GM19239 (cell line): ENCODE results near the gene CARD11.

Experiments used
- DNase-seq: peaks from one replicate; pipeline ENCODE4 v3.0.0; 2011; ENCODE audit warnings: low spot score; ENCODE audit not compliant: insufficient read length
- FAIRE-seq: peaks from 2 replicates; lab custom pipeline; 2011; peaks lifted over from hg19 to GRCh38; lab: Jason Lieb, UNC

Gene CARD11

DNA sequence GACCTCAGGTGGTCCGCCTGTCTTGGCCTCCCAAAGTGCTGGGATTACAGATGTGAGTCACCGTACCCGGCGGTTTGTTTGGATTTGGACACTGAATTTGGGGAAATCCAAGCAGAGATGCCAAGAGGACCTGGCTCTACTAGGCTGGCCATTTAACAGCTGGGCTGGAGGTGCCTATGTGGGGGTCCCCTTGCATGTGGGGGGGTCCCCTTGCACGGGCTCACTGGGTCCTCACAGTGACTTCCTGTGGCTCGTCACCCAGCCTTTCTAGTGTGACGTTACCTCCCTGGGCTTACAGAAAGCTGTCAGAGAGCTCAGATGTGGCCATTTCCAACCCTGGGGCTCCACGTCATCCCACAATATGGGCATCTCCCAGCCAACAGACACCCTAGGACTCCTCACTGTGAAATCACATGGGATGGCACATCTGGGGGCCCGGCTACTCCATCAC lies 150.2 kb downstream of the CARD11 start:
- DNase-seq = no peak
- peak; percentile 87 for FAIRE-seq

DNA sequence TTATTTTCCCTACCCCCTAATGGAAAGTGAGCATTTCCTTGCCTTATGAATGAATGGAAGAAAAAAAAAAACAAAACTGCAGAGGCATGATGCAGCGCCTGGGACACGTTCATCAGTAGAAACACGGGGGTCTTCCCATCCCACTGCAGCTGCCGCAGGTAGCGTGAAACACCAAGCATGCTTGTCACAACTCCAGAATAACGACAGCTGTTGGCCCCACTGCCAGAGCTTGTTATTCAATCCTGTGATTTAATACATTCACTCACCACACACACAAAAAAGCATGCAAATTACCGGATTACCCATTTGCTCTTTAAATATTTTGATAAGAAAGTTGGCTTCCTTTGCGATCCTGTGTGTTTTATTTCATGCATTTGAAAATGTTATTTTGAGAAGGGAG lies 151.1 kb downstream of the CARD11 start:
- DNase-seq = no peak
- FAIRE-seq = peak; percentile 63

DNA sequence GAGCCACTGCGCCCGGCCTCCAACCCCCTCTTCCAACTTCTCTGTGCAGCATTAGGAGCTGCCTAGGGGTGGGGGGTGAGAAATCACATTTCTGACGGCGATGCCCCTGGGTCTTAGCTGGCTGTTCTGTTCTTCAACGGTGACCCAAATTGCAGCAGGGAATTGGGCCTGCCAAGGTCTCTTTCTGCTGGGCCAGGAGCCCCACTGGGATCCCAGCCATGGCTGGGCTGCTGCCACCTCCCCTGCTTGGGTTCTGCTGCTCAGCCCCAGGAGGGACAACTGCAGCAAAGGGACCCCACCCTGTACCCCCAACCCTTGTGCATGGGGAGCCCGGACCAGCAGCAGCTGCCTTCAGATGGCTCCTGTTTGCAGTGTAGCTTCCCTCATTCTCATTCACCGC lies 155.9 kb downstream of the CARD11 start:
- FAIRE-seq (no peak), DNase-seq (no peak)

DNA sequence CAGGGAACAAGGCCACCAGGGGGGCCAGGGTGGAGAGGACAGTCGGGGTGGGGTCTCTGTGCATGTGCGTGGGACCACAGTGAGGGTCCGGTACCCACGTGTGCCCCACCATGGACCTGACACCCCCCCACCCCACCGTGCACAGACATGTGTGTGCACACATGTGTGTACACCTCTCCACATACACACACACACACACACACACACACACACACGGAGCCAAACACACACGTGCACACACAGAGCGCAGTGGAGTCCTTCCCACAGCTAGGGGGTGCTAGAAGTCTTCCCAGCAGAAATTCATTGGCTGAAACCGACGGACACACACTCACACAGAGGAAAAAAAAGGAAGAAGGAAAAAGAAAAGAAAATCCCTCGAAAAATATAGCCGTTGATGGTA lies 156.8 kb downstream of the CARD11 start:
- FAIRE-seq (peak; percentile 73), DNase-seq (peak; percentile 78)

DNA sequence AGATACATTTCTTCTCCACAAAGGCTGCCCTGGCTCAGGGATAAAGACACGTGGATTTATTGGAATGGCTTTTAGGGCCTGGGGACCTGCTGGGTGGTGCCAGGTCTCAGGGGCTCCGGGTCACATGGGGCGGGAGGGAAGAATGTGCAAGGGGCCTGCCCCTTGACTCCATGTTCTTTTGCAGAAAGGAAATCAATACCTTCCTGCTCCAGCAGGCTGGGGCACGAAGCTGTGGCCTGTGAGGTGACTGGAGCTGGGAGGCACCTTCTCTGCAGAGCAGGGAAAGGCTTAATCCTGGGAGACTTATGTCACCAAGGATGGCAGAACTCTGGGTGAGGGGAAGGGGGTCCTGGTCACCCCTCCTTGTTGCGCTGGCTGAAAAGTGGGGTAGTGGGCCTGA lies 157.3 kb downstream of the CARD11 start:
- DNase-seq (no peak), FAIRE-seq (no peak)

DNA sequence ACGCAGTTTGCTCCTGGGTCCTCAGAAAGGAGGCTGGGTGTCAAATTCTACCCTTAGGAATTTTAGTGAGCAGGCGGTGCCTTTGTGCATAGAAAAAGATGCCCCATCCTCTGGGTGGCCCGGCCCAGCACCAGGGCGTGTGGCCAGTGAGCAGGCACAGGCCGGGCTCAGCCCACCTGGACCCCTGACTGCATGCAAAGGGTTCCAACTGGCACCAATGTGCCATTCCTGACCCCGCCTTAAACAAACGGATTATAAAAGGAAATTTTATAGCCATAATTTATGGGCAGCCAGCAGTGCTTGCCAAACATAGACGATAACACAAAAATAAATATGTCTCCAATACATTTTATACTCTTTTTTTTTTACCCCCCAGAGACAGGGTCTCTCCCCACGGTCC lies 159.5 kb downstream of the CARD11 start:
- no peak for FAIRE-seq
- no peak for DNase-seq

DNA sequence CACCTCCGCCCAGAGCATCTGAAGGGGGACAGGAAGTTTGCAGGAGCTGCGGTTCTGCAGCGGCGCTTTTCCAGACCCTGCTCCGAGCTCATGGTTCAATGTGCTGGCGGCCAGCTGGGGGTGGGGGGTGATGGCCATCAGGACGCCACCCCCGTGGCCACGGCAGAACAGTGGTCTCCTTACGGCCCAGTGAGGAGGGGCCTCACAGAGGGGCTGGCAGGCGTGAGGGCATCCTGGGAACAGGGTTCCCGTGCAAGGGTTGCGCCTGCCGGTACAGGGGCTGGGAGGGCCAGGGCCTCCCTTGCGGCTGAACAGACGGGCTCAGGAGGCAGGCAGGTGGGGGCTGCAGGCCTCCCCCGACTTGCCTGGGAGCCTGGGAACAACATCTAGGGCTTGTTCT lies 160.6 kb downstream of the CARD11 start:
- FAIRE-seq = no peak
- DNase-seq = no peak

DNA sequence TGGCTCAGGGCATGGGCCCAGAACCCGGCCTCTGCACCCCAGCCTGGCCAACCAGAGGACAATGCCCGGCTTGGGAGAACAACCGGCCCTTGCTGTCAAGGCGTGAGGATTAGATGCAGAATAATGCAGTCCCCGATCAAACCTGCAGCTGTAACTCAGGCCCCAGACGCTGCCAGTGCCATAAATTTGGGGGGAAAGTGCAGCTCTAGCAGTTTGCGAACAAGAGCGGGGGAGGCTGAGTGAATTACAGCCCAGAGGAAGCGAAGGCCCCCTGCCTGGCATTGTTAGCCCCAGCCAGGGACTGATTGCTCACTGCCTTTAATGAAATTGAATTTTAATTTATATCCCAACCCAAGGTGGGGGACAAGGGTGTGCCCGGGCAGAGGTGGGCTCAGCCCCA lies 161.6 kb downstream of the CARD11 start:
- DNase-seq (no peak), FAIRE-seq (no peak)

DNA sequence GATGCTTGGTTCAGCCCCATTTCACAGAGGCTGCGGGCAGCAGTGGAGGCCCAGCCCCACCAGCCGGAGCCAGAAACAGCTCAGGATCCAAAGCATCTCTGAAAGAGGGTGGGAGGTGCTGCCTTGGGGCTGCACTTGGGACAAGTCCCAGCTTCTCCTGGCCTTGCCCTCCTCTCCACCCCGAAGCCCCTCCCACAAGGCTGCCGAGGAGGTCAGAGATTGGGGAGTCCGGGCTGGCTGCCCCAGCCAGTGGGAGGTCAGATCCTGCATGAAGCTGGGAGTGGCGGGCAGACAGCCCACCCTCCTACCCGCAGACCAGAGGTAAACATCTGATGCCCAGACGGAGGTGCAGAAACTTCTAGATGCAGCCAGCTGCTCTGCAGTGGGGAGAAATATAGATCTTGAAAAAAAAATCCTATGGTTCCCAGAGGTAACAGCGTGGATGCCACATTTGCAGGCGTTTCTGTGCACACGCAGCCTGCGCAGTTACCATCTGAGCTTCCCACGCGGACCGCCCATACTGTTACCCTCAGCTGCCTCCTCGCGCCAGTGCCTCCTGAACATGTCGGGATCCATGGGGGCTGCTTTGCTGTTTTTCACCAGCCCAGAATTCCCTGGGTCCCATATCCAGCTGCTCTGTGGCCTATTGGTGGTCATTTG lies 162.7 kb downstream of the CARD11 start:
- FAIRE-seq (no peak), DNase-seq (no peak)

DNA sequence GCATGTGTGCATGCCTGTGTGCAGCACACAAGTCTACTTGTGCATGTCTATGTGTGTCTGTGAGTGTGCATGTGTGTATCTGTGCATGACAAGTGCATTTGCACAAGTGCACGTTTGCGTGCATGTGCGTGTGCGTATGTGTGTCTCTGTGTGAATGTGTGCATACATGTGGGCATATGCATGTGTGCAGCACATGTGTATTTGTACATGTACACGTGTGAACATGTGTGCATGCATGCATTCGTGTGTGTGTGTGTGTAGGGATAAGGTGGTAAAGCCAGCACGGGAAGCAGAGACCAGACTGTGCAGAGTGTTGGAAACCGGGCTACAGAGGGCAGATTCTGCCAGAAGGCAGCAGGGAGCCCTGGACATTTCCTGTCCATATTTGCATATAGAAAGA lies 163.6 kb downstream of the CARD11 start:
- FAIRE-seq = no peak
- no peak for DNase-seq

DNA sequence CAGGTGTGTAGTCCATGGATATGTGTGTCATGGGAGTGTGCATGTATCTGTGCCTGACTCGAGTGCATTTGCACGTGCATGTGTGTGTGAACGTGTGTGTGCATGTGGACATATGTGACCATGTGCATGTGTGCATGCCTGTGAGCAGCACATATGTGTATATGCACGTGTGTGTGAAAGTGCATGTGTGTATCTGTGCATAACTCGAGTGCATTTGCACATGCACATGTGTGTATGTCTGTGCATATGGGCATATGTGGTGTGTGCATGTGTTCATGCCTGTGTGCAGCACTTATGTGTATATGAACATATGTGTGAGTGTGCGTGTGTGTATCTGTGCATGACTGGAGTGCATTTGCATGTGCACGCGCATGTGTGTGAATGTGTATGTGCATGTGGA lies 164.3 kb downstream of the CARD11 start:
- DNase-seq (no peak), FAIRE-seq (no peak)

DNA sequence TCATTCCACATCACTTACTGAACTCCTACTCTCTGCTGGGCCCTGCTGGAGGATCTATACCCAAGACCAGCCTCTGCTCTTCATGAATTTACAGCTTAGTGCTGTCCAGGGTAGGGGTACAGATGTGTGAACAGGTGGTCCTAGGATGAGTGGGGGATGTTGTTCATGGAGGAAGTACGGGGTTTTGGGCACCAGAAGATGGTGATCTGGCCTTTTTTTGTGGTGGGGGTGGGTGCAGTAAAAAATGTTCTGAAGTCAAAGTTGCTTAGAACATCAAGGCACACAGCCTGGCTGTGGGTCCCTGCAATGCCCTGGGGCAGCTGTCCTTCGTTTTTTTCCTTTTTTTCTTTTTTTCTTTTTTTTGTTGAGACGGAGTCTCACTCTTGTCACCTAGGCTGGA lies 165.4 kb downstream of the CARD11 start:
- FAIRE-seq (no peak), DNase-seq (no peak)

DNA sequence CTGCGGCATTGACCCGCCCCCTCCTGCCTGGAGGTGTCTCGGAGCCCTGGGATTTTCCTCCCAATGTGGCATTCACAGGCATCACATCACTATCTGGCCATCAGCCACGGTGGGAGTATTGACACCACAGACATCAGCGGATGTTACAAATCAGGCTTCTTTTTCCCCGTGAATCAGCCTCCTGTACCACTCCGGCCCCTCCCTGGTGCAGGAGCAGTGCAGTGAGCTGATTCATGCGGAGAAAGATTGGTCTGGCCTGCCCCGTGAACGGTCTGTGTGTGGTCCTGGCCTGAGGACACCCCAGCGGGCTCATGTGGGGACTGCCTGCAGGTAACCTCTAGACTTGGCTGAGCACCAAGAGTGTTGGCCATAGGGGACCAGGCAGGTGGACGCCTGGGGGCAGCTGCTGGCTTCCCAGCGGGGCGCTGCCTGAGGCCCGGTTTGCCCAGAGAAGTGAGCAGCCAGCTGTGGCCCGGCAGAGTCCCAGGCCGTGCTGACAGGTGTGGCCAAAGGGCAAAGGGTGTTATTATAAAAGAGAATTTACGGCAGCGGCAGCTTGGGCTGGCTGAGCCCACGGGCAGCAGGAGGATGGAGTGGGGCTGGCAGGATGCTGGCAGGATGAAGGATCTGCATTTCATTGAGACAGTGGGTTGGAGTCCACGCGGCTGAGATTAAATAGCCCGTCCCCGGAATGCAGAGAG lies 167.5 kb downstream of the CARD11 start:
- FAIRE-seq (no peak), DNase-seq (no peak)

DNA sequence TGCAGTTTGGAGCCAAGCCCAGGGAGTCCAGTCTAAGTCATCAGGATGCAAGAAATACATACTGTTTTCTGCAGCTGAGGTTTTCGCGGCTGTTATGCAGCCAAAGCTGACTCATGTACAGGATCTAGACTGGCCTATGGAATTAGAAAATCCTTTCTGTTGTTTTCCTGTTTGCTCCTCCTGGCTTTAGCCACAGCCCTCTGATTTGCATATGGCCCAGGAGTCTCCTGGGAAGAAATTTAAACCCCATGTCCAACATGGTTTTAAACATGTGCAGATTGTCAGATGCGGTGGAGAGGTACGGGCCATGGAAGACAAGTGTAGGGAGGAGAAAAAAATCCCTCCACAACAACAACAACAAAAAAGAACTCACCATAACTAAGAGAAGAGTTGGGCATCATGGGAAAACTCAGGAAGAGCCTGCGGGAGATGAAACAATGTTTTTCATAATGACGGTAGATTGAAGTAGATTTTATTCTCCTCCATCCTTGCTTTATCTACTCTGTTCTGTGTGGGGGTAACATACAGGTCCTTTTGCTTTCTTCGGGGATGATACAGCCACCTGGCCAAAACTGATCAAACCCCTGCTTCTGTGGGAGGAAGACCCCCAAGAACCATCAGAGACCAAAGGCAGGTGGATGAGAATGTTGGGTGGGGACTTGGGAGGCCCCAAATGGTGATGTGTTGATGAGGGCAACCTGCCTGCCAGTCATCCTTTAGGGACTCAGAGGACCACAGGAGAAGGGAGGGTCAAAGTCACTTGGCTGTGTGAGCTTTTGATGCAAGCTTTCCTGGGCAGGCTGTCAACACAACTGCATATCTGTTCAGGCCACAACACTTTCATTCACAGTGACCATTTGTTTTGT lies 169.7 kb downstream of the CARD11 start:
- no peak for DNase-seq
- no peak for FAIRE-seq

DNA sequence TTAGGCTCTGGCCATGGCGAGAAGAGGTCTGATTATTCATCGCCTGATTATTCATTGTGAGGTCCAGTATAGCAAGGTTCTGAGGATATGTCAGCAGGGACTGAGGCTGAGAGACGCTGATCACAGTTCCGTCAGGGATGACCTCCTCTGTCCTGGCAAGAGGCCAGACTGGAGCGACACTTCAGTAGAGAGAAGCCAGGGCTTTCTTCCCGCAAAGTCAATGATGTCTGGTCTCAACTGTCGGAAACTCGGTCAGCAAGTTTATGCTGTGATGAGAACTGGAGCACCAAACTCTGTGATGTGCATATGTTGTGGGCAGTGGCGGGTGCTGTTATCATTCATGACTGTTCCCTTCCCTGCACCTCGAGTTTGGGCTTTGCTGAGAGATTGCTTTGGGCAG lies 170.5 kb downstream of the CARD11 start:
- FAIRE-seq = no peak
- no peak for DNase-seq

DNA sequence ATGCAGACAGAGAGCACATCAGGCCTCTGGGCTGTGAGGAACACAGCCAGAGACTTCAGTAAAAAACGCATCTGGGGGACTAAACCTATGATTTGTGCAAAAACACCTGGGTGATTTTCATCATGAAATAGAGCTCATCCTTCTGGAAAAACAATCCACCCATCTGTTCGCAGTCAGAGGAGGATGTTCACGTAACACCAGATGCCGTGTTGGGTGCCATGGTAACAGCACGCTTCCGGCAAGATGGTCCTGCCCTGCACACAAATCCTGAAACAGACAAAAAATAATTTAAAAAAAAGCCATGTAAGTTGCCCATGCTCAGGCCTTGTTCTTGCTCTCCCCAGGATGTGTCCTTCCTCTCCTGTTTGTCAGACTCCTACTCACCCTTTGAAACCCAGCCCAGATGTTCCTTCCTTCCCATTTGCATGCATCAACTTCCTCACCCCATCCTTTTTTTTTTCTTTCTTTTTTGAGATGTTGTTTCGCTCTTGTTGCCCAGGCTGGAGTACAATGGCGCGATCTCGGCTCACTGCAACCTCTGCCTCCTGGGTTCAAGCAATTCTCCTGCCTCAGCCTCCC lies 171.3 kb downstream of the CARD11 start:
- FAIRE-seq = no peak
- DNase-seq = no peak

DNA sequence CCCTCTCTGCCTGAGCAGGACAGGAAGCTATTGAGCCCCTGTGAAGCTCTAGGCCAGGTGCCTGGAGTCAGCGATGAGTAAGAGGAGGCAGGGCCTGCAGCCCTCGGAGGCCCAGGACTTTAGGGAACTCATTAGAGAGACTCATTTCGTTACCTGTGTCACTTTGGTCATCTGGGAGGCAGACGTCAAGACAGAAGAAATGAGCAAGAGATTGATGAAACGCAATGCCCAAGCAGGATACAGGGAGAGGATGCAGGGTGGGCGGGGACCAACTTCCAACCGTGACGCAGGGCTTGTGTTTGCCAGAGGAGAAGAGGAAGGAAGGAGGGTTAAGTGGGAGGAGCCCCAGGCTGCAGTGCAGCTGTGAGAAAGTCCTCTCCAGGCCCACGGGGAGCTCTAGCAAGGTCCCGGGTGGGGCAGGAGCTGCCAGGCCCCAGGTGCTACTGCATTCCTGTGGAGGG lies 173.2 kb downstream of the CARD11 start:
- DNase-seq (no peak), FAIRE-seq (peak; percentile 39)

DNA sequence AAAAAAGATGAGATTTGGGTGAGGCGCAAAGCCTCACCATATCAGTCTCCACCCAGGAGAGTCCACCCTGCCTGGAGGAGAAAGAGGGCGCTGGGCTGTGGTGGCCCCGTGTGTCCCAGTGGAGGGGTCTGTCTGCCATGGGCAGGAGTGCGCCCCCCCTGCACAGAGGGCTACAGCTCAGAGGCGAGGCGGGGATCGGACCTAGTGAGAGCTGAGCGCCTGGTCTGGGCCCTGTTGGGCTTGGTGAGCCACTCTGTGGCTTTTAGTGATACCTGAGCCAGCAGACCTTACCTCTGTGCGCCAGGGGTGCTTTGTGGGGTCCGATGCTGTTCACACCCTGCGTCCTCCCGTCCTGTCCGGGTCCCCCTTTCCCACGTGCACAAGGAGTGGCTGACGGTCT lies 173.7 kb downstream of the CARD11 start:
- DNase-seq (no peak), FAIRE-seq (no peak)

DNA sequence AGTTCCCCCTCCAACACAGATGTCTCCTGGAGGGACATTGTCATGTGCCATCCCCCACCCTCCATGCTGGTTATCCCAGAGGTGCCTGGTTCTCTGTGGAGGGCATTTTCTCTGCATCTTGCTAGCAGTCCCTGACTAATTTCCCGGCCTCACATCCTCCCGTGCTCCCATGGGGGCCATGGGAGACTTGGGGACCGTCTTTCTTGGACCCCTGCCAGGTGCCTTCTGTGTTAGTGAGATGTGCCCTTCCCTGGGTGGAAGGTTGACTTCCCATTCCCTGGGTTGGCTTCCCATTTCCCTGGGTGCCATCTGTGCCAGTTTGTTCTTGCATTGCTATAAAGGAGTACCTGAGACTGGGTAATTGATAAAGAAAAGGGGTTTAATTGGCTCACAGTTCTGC lies 177.1 kb downstream of the CARD11 start:
- FAIRE-seq = no peak

DNA sequence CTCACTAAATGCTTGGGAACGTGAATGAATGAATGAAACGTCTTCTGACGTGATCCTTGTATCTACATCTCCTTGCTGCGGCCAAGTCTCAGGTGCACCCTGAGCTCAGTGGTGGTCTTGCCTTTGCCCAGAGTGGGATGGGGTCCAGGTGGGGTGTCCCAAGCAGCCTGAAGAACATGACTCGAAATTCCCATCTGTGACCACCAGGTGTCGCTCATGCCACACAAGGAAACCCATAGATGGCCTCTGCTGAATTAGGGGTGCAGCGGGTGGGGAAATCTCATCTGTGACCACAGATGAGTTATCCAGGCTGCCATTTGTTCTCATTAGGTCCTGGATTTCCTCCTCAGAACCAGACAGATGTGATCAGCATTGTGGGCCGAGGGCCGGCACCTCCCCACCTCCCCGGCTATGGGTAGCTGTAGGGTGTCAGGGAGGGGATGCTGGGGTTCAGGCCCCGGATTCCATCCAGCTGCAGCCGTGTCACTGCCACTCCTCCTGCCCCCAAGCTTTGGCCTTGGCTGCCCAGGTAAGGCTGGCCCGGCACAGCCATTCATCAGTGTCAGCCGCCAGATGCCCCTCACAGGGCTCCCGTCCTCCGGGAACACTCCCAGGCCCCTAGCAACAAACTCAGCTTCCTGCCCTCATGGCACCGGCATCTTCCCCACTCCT lies 178.5 kb downstream of the CARD11 start:
- peak; percentile 94 for FAIRE-seq
- peak; percentile 65 for DNase-seq

More for the DNA sequence above, 177.1 kb downstream of the CARD11 start:
- no peak for DNase-seq
